HFFc6 (cell line): ENCODE results near the gene METAP2. TPM values are rescaled to one million over a fixed set of nuclear protein-coding genes. Genes with fewer than 3 reads are reported as not detected.
"Not testable (repeated sequence)": the region's sequence is repeated elsewhere in the genome, so short reads cannot be mapped to it uniquely, and the experiment has no call there.

Experiments
- DNase-seq: peaks from one replicate; pipeline ENCODE4 v3.0.0-alpha.2; 2018
- H3K27ac Mint-ChIP-seq: 2 replicates; pipeline ENCODE4 v1.8.0; 2020; ENCODE audit warnings: mild to moderate bottlenecking, mixed read lengths
- H3K27me3 Mint-ChIP-seq: 2 replicates; pipeline ENCODE4 v1.8.0; 2021; ENCODE audit warnings: mild to moderate bottlenecking, moderate library complexity, mixed read lengths; ENCODE audit not compliant: insufficient read depth
- H3K36me3 Mint-ChIP-seq: 2 replicates; pipeline ENCODE4 v1.8.0; 2021; ENCODE audit warnings: low read depth, mixed read lengths
- H3K4me1 Mint-ChIP-seq: 2 replicates; pipeline ENCODE4 v1.8.0; 2020; ENCODE audit warnings: low read depth, mixed read lengths
- H3K4me3 Mint-ChIP-seq: 2 replicates; pipeline ENCODE4 v1.8.0; 2020; ENCODE audit warnings: mild to moderate bottlenecking, moderate library complexity, mixed read lengths
- H3K9me3 Mint-ChIP-seq: 2 replicates; pipeline ENCODE4 v1.8.0; 2020; ENCODE audit warnings: mild to moderate bottlenecking, mixed read lengths
- total RNA-seq, 6 experiments: library from RNA; stranded (reverse); fragmentation: NEBNext Ultra II Directional; extraction: Animal tissue kit (Norgen Biotek cat#: 25700); gene quantifications; 2 replicates in 1 of 6; 3 replicates in 5 of 6; pipeline ENCODE4 v1.2.3, GENCODE V29; 2021
- TF ChIP-seq, protein P1 (sequence below): fragments of 200-600 bp; sonication (generic); IDR thresholded peaks from 2 replicates; pipeline ENCODE4 v1.5.0; 2021; ENCODE audit warnings: antibody characterized with exemption, mild to moderate bottlenecking

Gene METAP2
- total RNA-seq, 6 experiments from 2014 or later: 72.3 to 85.8 (median 79.0) TPM

DNA sequence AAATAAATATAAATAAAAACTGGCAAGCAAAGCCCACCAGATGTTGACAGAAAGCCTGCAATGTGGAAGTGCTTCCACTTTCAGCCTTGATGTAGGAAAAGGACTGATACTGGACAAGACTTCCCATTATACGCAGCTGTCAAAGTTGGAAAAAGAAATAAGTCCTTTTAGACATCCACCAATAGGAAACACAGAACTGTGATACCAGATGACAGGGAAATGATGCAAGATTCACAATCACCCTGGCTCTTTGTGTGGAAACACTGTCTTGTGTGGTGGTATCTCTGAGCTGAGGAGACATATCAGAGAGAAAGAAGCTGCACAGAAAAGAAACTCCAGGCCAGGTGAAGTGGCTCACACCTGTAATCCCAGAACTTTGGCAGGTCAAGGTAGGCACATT lies 13.8 kb upstream of the METAP2 start:
- Mint-ChIP-seq H3K36me3 (peaks cover 11% of the 10 kb centered on the region), H3K4me3 (no peak overlapping the region), H3K9me3 (peaks cover 13% of the 10 kb centered on the region), H3K27ac (no peak overlapping the region), H3K4me1 (peaks cover 11% of the 10 kb centered on the region), H3K27me3 (peaks cover 23% of the 10 kb centered on the region)
- DNase-seq: no peak
- TF ChIP-seq, protein P1, sequence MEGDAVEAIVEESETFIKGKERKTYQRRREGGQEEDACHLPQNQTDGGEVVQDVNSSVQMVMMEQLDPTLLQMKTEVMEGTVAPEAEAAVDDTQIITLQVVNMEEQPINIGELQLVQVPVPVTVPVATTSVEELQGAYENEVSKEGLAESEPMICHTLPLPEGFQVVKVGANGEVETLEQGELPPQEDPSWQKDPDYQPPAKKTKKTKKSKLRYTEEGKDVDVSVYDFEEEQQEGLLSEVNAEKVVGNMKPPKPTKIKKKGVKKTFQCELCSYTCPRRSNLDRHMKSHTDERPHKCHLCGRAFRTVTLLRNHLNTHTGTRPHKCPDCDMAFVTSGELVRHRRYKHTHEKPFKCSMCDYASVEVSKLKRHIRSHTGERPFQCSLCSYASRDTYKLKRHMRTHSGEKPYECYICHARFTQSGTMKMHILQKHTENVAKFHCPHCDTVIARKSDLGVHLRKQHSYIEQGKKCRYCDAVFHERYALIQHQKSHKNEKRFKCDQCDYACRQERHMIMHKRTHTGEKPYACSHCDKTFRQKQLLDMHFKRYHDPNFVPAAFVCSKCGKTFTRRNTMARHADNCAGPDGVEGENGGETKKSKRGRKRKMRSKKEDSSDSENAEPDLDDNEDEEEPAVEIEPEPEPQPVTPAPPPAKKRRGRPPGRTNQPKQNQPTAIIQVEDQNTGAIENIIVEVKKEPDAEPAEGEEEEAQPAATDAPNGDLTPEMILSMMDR: no peak

DNA sequence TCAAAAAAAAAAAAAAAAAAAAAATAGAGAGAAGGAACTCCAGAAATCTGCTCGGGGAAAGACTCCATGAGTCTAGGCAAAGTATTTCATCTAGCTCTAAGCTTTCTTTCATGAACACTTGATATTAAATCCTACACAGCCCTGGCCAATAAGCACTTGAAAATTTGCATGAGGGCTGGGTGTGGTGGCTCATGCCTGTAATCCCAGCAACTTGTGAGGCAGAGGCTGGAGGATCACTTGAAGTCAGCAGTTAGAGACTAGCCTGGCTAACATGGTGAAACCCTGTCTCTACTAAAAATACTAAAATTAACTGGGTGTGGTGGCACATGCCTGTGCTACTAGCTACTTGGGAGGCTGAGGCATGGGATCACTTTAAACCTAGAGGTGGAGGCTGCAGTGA lies 13.1 kb upstream of the METAP2 start:
- no peak for DNase-seq
- H3K36me3 Mint-ChIP-seq: peaks cover 11% of the 10 kb centered on the region
- TF ChIP-seq, protein P1: no peak
- H3K27me3 Mint-ChIP-seq: peaks cover 23% of the 10 kb centered on the region
- peaks cover 3% of the 10 kb centered on the region; the same call in 1 of the 2 replicates for H3K4me1 Mint-ChIP-seq
- H3K27ac Mint-ChIP-seq: no peak overlapping the region
- H3K4me3 Mint-ChIP-seq: no peak overlapping the region
- H3K9me3 Mint-ChIP-seq: peaks cover 13% of the 10 kb centered on the region

GRCh38 chr12:95462081-95462480 lies 11.9 kb upstream of the METAP2 start:
- no peaks in the 10 kb centered on the region for H3K4me1 Mint-ChIP-seq
- H3K27me3 Mint-ChIP-seq: peaks cover 20% of the 10 kb centered on the region
- TF ChIP-seq, protein P1: no peak
- peaks cover 12% of the 10 kb centered on the region for H3K9me3 Mint-ChIP-seq
- no peak overlapping the region for H3K4me3 Mint-ChIP-seq
- H3K27ac Mint-ChIP-seq: no peak overlapping the region
- no peak for DNase-seq
- H3K36me3 Mint-ChIP-seq: peaks cover 9% of the 10 kb centered on the region

DNA sequence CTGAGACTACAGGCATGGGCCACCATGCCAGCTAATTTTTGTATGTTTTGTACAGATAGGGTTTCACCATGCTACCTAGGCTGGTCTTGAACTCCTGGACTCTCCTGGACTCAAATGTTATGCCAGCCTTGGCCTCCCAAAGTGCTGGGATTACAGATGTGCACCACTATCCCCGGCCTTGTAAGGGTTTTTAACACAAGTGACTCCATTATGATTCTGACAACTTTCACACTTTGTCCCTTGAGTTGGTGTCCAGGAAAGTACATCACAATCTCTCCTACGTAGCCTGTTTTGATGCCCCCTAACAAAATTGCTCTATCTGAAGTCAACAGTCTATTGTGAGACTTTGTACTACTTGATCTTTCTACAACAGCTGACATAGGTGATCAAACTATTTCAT lies 11.4 kb upstream of the METAP2 start:
- no peaks in the 10 kb centered on the region for H3K4me1 Mint-ChIP-seq
- no peak overlapping the region for H3K4me3 Mint-ChIP-seq
- peaks cover 6% of the 10 kb centered on the region for H3K36me3 Mint-ChIP-seq
- no peak overlapping the region for H3K27ac Mint-ChIP-seq
- TF ChIP-seq, protein P1: no peak
- peaks cover 7% of the 10 kb centered on the region for H3K9me3 Mint-ChIP-seq
- H3K27me3 Mint-ChIP-seq: peaks cover 17% of the 10 kb centered on the region
- no peak for DNase-seq

DNA sequence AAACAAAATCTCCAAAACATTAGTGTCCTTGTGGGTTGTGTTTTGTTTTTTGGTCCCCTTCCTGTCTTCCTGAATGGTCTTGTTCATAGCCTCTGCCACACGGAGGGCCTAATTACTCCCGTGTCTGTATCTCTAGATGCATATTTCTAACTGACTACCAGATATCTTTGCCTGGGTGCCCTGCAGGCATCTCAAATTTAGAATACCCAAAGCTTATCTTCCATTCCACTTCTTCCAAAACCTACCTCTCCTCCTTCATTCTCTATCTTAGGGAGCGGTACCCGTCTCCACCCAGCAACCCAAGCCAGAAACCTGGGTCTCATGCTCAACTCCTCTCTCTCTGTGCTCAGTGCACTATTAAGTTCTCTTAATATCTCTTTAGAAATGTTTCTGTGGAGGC lies 10.9 kb upstream of the METAP2 start:
- Mint-ChIP-seq H3K9me3 (peaks cover 2% of the 10 kb centered on the region), H3K36me3 (peaks cover 2% of the 10 kb centered on the region), H3K27ac (no peak overlapping the region), H3K4me1 (no peaks in the 10 kb centered on the region), H3K4me3 (no peak overlapping the region), H3K27me3 (peaks cover 15% of the 10 kb centered on the region)
- no peak for DNase-seq
- TF ChIP-seq, protein P1: no peak

GRCh38 chr12:95463776-95464175 lies 10.2 kb upstream of the METAP2 start:
- DNase-seq, H3K4me3 Mint-ChIP-seq, H3K36me3 Mint-ChIP-seq, H3K9me3 Mint-ChIP-seq, H3K27ac Mint-ChIP-seq, H3K4me1 Mint-ChIP-seq: not testable (repeated sequence)
- peaks cover 15% of the 10 kb centered on the region for H3K27me3 Mint-ChIP-seq
